IPS-18a (cell line): Measurements from ENCODE around the gene KAT6B.

Source experiments
- H3K27ac ChIP-seq: one replicate; pipeline ENCODE4 v1.5.1; 2013; ENCODE audit warnings: low read length
- H3K27me3 ChIP-seq: one replicate; pipeline ENCODE4 v1.6.1; 2013; ENCODE audit warnings: mild to moderate bottlenecking, low read length; ENCODE audit not compliant: control insufficient read depth, insufficient read depth
- H3K36me3 ChIP-seq: one replicate; pipeline ENCODE4 v1.6.1; 2013; ENCODE audit warnings: low read depth, low read length; ENCODE audit not compliant: control insufficient read depth
- H3K4me1 ChIP-seq: one replicate; pipeline ENCODE4 v1.6.1; 2013; ENCODE audit warnings: low read depth, low read length; ENCODE audit not compliant: control insufficient read depth
- H3K4me3 ChIP-seq: one replicate; pipeline ENCODE4 v1.5.1; 2013; ENCODE audit warnings: low read length
- H3K9ac ChIP-seq: one replicate; pipeline ENCODE4 v1.6.1; 2013; ENCODE audit warnings: mild to moderate bottlenecking, low read length, moderate library complexity
- H3K9me3 ChIP-seq: one replicate; pipeline ENCODE4 v1.6.1; 2013; ENCODE audit warnings: low read depth, low read length; ENCODE audit not compliant: control insufficient read depth

KAT6B gene

GRCh38 chr10:74967911-74968666, 141.7 kb downstream of the KAT6B start:
- no peak overlapping the region for H3K9ac ChIP-seq
- H3K27ac ChIP-seq, result peak overlapping the region; percentile 28
- peaks cover 20% of the 10 kb centered on the region for H3K4me1 ChIP-seq
- no peaks in the 10 kb centered on the region for H3K36me3 ChIP-seq
- no peaks in the 10 kb centered on the region for H3K9me3 ChIP-seq
- no peaks in the 10 kb centered on the region for H3K27me3 ChIP-seq
- H3K4me3 ChIP-seq, result no peak overlapping the region

GRCh38 chr10:74968667-74969061, 142.3 kb downstream of the KAT6B start:
- Histone ChIP-seq H3K27me3 (no peaks in the 10 kb centered on the region), H3K36me3 (no peaks in the 10 kb centered on the region), H3K4me3 (no peak overlapping the region), H3K9ac (no peak overlapping the region), H3K27ac (no peak overlapping the region), H3K9me3 (no peaks in the 10 kb centered on the region), H3K4me1 (peaks cover 20% of the 10 kb centered on the region)

GRCh38 chr10:74969093-74969492, 142.7 kb downstream of the KAT6B start:
- no peaks in the 10 kb centered on the region for H3K9me3 ChIP-seq
- H3K27ac ChIP-seq, result no peak overlapping the region
- no peaks in the 10 kb centered on the region for H3K36me3 ChIP-seq
- H3K9ac ChIP-seq, result no peak overlapping the region
- H3K27me3 ChIP-seq, result no peaks in the 10 kb centered on the region
- no peak overlapping the region for H3K4me3 ChIP-seq
- H3K4me1 ChIP-seq, result peaks cover 20% of the 10 kb centered on the region

- no peak overlapping the region for H3K4me3 ChIP-seq
- peaks cover 20% of the 10 kb centered on the region for H3K4me1 ChIP-seq
- H3K27me3 ChIP-seq, result no peaks in the 10 kb centered on the region
- no peaks in the 10 kb centered on the region for H3K9me3 ChIP-seq
- no peaks in the 10 kb centered on the region for H3K36me3 ChIP-seq
- no peak overlapping the region for H3K27ac ChIP-seq
- H3K9ac ChIP-seq, result no peak overlapping the region
Measured at GRCh38 chr10:74969530-74969929, 143.1 kb downstream of the KAT6B start.

GRCh38 chr10:74973741-74974392, 147.5 kb downstream of the KAT6B start:
- Histone ChIP-seq H3K36me3 (peaks cover 7% of the 10 kb centered on the region), H3K27ac (no peak overlapping the region), H3K9me3 (no peaks in the 10 kb centered on the region), H3K9ac (no peak overlapping the region), H3K27me3 (no peaks in the 10 kb centered on the region), H3K4me1 (peaks cover 5% of the 10 kb centered on the region), H3K4me3 (no peak overlapping the region)

- peaks cover 7% of the 10 kb centered on the region for H3K36me3 ChIP-seq
- H3K27ac ChIP-seq, result no peak overlapping the region
- H3K9ac ChIP-seq, result no peak overlapping the region
- H3K4me1 ChIP-seq, result no peaks in the 10 kb centered on the region
- H3K27me3 ChIP-seq, result no peaks in the 10 kb centered on the region
- H3K4me3 ChIP-seq, result no peak overlapping the region
- H3K9me3 ChIP-seq, result no peaks in the 10 kb centered on the region
Measured at GRCh38 chr10:74975758-74976157, 149.4 kb downstream of the KAT6B start.

- Histone ChIP-seq H3K9me3 (no peaks in the 10 kb centered on the region), H3K4me3 (no peak overlapping the region), H3K27ac (no peak overlapping the region), H3K27me3 (no peaks in the 10 kb centered on the region), H3K36me3 (peaks cover 7% of the 10 kb centered on the region), H3K4me1 (no peaks in the 10 kb centered on the region), H3K9ac (no peak overlapping the region)
Measured at GRCh38 chr10:74976565-74976964, 150.2 kb downstream of the KAT6B start.

- H3K4me1 ChIP-seq, result no peaks in the 10 kb centered on the region
- peaks cover 9% of the 10 kb centered on the region for H3K36me3 ChIP-seq
- H3K27ac ChIP-seq, result no peak overlapping the region
- no peak overlapping the region for H3K9ac ChIP-seq
- H3K27me3 ChIP-seq, result no peaks in the 10 kb centered on the region
- no peak overlapping the region for H3K4me3 ChIP-seq
- no peaks in the 10 kb centered on the region for H3K9me3 ChIP-seq
Measured at GRCh38 chr10:74977072-74977471, 150.7 kb downstream of the KAT6B start.

GRCh38 chr10:74977913-74978847, 151.8 kb downstream of the KAT6B start:
- no peaks in the 10 kb centered on the region for H3K9me3 ChIP-seq
- no peaks in the 10 kb centered on the region for H3K27me3 ChIP-seq
- no peak overlapping the region for H3K27ac ChIP-seq
- H3K9ac ChIP-seq, result no peak overlapping the region
- no peak overlapping the region for H3K4me3 ChIP-seq
- H3K4me1 ChIP-seq, result no peaks in the 10 kb centered on the region
- peaks cover 13% of the 10 kb centered on the region for H3K36me3 ChIP-seq

GRCh38 chr10:74981831-74982633, 155.6 kb downstream of the KAT6B start:
- H3K9me3 ChIP-seq, result no peaks in the 10 kb centered on the region
- peaks cover 12% of the 10 kb centered on the region for H3K36me3 ChIP-seq
- H3K9ac ChIP-seq, result no peak overlapping the region
- H3K4me1 ChIP-seq, result no peaks in the 10 kb centered on the region
- H3K4me3 ChIP-seq, result no peak overlapping the region
- H3K27me3 ChIP-seq, result no peaks in the 10 kb centered on the region
- H3K27ac ChIP-seq, result no peak overlapping the region

GRCh38 chr10:74982634-74982982, 156.2 kb downstream of the KAT6B start:
- peaks cover 12% of the 10 kb centered on the region for H3K36me3 ChIP-seq
- no peaks in the 10 kb centered on the region for H3K27me3 ChIP-seq
- H3K4me3 ChIP-seq, result no peak overlapping the region
- no peak overlapping the region for H3K9ac ChIP-seq
- H3K4me1 ChIP-seq, result no peaks in the 10 kb centered on the region
- H3K27ac ChIP-seq, result no peak overlapping the region
- H3K9me3 ChIP-seq, result no peaks in the 10 kb centered on the region
